ES-I3 (cell line): ENCODE measurements around the gene ALPK3.

Experiments used
- H3K36me3 ChIP-seq: 2 replicates; pipeline ENCODE4 v1.6.1; 2013; ENCODE audit warnings: mild to moderate bottlenecking, low read length, control low read depth, moderate library complexity; ENCODE audit not compliant: insufficient read depth
- H3K4me1 ChIP-seq: 2 replicates; pipeline ENCODE4 v1.6.1; 2013; ENCODE audit warnings: mild to moderate bottlenecking, control low read depth, low read length; ENCODE audit not compliant: insufficient read depth
- H3K9ac ChIP-seq: 2 replicates; pipeline ENCODE4 v1.6.1; 2013; ENCODE audit warnings: low read depth, mild to moderate bottlenecking, low read length, moderate library complexity
- H3K9me3 ChIP-seq: 2 replicates; pipeline ENCODE4 v1.6.1; 2013; ENCODE audit warnings: mild to moderate bottlenecking, low read length, moderate library complexity; ENCODE audit not compliant: control insufficient read depth, insufficient read depth

The ALPK3 gene

DNA sequence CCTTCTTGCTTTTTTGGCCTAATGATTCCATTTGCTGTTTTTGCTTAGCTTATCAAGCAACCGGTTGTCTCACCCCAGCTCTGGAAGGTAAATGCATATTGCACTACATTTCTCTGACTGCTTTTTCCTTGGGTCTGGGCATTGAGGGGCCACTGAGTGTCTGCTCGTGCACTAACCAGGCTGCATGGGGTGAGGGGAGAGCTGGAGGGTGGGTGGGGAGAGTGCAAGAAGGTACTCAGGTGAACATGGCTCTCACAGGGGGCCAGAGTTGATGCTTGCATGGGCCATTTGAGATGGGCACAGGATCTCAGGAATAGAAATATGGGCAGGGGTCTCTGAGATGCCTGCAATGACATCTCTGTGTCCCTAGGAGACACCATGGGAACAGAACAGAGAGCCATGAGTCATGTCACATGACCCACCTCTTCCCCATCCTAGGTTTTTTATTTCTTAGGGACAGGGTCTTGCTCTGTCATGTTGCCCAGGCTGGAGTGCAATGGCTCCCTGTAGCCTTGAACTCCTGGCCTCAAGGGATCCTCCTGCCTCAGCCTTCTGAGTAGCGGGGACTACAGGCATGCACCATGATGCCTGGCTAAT, 6.2 kb downstream of the ALPK3 start:
- H3K36me3 ChIP-seq: no peaks in the 10 kb centered on the region; the same call in 1 of the 2 replicates
- H3K4me1 ChIP-seq: peaks cover 24% of the 10 kb centered on the region
- H3K9ac ChIP-seq: no peak overlapping the region
- no peaks in the 10 kb centered on the region for H3K9me3 ChIP-seq

DNA sequence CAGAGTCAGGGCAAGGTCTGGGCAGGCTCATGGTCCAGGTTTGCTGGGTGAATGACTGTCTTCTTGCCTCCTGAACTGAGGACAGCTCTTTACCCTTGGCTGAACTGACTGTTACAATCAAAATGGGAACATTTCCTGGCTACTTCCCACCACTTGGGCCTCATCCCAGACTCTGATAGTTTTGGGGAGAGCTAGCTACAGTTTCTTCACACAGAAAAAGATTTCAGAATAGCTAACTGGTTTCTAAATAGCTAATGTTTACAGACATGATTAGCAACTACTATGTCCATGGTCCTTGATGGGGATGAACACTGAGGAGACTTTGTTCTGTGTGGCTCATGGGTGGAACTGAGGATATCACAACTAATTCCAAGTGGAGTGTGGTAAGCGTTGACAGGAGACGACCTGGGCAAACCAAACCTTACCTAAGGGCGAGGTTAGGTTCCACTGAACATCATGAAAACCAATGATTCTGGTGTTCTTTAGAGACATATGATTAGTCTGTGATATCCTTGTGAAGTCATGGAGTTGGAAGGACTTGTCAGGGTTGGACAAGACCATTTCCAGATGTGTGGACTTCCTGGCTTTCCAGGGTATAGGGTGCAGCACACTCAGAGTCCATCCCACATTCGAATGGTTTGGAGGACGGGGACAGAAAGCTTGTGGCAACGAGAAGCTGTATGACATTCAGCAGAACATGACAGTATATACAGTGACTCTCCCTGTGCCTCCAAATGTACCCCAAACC, 7.3 kb downstream of the ALPK3 start:
- H3K9me3 ChIP-seq: no peaks in the 10 kb centered on the region
- no peaks in the 10 kb centered on the region; the same call in 1 of the 2 replicates for H3K36me3 ChIP-seq
- peaks cover 14% of the 10 kb centered on the region for H3K4me1 ChIP-seq
- H3K9ac ChIP-seq: no peak overlapping the region

DNA sequence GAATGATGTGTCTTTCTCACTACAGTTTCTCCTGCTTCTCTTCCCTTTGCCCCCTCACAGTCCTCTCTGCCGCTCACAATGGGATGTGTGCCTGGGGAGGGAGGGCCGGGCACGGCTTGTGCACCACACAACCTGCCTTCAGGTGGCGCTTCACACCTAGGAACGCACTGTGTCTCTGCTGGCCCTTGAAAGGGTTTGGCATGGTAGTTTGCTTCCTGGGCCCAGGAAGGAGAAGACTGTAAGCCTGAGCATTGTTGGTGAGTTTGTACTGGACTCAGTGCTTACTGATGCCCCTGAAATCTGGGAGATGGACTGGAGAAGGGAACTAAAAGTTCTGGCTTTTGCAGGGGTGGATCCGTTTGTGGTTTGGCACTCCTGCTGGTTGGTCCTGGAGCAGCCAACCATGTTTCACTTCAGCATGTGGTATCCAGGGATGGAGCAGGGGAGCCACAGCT, 9.2 kb downstream of the ALPK3 start:
- Histone ChIP-seq H3K4me1 (peaks cover 8% of the 10 kb centered on the region; the same call in 1 of the 2 replicates), H3K9ac (no peak overlapping the region), H3K9me3 (no peaks in the 10 kb centered on the region), H3K36me3 (no peaks in the 10 kb centered on the region; the same call in 1 of the 2 replicates)

DNA sequence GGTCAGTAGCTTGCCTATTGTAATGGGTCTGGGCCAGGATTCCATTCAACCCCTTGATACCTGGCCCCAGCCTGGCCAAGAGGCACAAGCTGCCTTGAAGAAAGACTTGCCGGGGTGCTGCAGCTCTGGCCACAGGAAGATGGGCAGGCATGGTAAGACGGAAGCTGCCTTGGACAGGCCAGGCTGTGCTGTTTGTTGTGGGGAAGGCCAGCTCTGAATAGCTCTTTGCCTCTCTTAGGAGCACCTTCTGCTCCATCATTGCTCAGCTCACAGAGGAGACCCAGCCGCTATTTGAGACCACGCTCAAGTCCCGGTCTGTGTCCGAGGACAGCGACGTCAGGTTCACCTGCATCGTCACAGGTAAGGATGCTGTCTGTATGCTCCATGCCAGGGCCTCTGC, 10.1 kb downstream of the ALPK3 start:
- H3K4me1 ChIP-seq: peaks cover 8% of the 10 kb centered on the region; the same call in 1 of the 2 replicates
- H3K9me3 ChIP-seq: no peaks in the 10 kb centered on the region
- H3K36me3 ChIP-seq: no peaks in the 10 kb centered on the region; the same call in none of the 2 replicates
- H3K9ac ChIP-seq: no peak overlapping the region

DNA sequence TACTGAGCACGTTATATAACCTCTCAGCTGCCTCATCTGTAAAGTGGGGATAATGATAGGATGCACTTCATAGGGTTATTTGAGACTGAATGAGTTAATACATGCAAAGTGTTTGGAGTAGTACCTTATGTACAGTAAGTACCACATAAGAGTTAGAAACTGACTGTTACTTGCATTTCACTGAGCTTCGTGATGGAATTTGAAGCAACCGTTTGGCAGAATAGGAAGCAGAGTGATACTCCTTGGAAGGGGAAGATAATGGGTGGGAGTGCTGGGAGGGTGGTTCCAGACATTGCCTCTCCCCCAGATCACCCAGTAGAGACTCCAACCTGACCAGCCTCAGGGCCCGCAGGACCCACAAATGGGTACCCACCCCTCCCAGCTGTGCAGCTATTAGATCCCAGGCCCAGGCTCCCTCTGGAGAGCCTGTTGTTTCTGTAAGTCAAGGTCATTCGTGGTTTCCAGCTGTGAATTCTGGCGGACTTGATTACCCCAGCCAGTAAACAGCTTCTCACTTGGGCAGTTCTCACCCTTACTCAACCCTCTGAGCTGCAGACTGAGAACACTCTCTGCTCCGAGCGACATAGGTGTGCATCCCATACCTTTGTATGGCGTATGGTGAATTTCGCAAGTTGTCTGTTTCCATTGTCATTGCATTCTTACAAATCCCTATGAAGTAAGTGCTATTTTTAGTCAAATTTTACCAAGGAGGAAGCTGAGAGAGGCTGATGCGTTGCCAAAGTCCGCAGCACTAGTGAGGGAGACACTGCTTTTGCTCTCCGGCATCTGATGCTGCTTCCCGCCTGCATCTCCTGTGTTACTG, 11.1 kb downstream of the ALPK3 start:
- Histone ChIP-seq H3K9ac (no peak overlapping the region), H3K9me3 (no peaks in the 10 kb centered on the region), H3K4me1 (no peaks in the 10 kb centered on the region), H3K36me3 (no peaks in the 10 kb centered on the region; the same call in none of the 2 replicates)

DNA sequence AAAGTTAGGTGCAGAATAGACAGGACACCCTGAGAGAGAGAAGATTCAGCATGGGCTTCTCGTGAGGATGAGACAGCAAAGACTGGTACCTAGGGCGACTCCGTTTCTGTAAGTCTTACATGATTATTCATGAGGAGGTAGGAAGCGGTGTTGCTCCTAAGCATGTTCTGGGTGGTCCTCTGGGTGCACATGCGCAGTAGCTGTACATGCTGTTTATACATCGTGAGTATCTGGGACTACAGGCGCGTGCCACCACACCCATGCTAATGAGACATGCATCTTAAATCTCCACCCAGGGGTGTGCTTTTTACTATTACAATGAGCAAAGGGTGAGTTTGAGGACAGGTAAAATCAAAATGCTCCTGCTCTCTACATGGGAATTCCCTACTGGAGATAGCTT, 12.3 kb downstream of the ALPK3 start:
- no peak overlapping the region for H3K9ac ChIP-seq
- no peaks in the 10 kb centered on the region; the same call in none of the 2 replicates for H3K36me3 ChIP-seq
- H3K9me3 ChIP-seq: no peaks in the 10 kb centered on the region
- no peaks in the 10 kb centered on the region for H3K4me1 ChIP-seq

DNA sequence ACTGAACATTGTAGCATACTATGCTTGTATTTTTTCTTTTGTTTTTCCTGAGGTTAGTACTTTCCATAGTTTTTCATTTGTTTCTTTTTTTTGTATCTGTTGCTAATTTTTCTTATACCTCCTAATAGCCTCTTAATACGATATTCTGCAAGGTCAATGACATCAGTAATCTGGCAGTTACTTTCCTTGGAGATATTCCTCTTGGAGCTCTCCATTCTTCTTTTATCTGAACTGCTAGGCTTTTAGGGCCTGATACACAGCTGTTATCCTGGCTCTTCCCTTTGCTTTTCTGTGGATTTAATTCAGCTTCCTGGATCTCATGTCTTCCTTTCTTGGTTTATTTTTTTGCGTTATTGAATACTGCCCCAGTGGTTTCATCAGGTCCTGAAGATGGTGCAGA, 12.9 kb downstream of the ALPK3 start:
- H3K9ac ChIP-seq: no peak overlapping the region
- H3K9me3 ChIP-seq: no peaks in the 10 kb centered on the region
- no peaks in the 10 kb centered on the region for H3K4me1 ChIP-seq
- no peaks in the 10 kb centered on the region; the same call in 1 of the 2 replicates for H3K36me3 ChIP-seq

DNA sequence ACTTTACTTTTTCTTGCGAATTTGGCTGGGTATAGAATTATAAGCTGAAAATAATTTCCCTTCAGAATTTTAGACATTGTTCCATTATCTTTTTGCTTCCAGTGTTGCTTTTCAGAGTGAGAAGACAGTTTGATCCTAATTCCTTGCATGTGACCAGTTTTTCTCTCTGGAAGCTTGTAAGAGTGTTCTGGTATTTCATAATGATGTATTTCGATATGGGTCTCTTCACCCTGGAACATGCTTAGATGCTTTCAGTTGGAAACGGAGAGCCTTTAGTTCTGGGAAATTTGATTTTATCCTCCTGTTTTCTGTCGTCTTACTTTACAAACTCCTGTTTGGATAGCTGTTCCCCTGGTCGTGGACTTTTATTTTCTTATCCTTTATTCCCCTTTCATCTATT, 13.9 kb downstream of the ALPK3 start:
- Histone ChIP-seq H3K36me3 (no peaks in the 10 kb centered on the region; the same call in 1 of the 2 replicates), H3K9me3 (no peaks in the 10 kb centered on the region), H3K9ac (no peak overlapping the region), H3K4me1 (no peaks in the 10 kb centered on the region)

DNA sequence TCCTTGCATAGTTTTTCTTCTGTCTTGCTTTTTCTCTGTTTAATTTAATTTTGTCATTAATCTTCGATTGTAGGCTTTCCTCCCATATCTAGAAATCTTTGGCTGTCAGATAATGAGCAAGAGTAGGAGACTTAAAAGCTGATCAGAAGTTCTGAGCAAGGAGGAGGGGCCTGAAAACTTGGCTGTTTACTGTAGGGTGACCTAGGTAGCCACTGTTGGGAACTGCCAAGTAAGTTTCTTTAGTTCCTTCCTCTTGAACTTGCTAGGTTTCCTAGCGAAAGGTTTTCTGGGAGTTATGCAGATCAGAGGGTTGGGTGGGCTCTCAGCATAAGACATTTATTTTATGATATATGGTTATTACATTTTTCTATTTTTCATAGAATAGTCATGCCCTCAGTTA, 14.5 kb downstream of the ALPK3 start:
- no peaks in the 10 kb centered on the region for H3K9me3 ChIP-seq
- H3K36me3 ChIP-seq: no peaks in the 10 kb centered on the region; the same call in 1 of the 2 replicates
- H3K9ac ChIP-seq: no peak overlapping the region
- H3K4me1 ChIP-seq: no peaks in the 10 kb centered on the region

DNA sequence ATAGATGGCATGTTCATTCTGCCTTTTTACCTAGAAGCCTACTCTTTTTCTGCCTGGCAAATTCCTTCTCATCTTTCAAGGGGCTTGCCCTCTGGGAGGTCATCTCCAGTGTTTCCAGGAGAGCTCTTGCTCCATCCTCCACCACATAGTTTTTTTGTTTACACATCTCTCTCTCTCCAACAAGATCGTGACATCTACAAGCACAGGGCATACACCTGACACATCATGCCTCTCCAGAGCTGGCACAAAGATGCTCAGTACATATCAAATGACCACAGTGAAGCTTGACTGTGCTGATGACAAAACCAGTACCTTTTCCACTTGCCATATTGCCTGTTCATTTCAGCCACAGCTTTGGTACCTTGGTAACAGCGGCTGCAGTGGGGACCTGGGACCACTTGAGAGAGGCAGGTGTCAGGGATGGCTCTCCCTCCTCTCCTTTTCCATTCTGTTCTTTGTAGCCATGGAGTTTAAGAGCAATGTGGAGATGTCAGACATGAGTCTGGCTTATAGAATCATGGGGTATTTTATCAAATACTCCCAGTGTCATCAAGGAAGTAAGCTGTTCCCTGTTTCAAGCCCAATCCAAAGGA, 15.4 kb downstream of the ALPK3 start:
- Histone ChIP-seq H3K36me3 (no peaks in the 10 kb centered on the region; the same call in 1 of the 2 replicates), H3K9ac (no peak overlapping the region), H3K9me3 (no peaks in the 10 kb centered on the region), H3K4me1 (no peaks in the 10 kb centered on the region)

DNA sequence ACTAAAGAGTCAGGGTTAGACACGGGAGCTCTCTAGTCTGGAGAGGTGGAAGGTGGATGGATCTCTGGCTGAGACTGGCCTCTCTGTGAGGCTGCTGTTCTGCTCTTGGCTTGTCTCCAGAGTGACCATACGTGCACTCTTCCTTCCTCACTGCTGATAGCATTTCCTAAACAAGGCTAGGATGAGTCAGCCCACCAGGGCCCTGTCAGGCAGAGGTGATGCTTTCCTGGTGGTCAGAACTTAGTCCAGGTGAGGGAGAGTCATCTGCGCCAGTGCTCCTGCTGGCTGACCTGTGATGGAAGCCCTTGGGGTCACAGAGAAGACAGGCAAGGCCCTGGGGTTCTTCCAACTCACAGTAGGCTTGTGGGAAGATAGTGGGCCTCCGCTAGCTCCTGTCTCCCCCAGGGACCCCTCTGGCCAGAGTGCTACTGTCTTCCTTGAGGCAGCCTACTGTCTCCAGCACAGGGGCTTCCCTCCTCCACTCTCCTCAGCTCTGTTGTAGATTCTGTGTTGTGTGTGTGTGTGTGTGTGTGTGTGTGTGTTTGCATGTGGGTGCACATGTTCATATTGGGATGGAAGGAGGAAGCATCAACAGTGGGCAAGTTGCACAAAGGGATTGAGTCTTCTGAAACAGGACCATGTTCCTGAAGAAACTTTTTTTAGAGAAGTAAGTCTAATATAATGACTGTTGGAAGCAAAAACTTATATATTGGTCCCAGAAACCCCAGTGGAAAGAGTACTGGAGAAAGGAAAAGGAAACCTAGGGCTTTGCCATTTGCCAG, 16.5 kb downstream of the ALPK3 start:
- no peaks in the 10 kb centered on the region for H3K9me3 ChIP-seq
- H3K36me3 ChIP-seq: no peaks in the 10 kb centered on the region; the same call in 1 of the 2 replicates
- H3K4me1 ChIP-seq: no peaks in the 10 kb centered on the region
- no peak overlapping the region for H3K9ac ChIP-seq

DNA sequence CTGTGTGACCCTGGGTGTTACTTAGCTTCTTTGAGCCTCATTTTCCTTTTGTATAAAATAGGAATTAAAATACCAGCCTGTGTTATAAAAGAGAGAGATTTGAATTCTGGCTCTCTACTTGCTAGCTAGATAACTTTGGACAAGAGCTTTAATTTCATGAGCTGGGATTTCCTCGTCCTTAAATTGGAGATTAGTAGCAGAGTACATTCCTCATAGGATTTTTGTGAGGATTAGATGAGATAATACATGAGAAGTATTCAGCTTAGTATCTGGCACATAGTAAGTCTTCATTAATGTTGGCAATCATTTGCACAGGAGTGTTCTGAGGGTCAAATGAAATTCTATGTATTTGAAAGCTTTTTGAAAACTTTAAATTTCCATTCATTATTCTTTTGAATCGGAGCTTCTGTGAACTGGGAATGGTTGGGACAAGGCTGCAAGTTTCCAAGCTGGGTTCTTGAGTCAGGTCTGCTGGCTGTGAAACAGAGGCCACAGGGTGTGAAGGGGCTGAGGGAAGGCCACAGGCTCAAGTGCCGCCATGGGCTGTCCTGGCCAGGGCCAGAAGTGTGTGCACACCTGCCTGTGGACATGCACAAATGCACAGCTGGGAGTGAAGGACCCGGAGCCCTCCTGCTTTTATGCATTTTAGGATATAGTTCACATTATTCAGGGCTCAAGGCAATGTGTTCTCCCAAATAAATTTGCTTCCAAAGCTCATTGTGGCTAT, 17.2 kb downstream of the ALPK3 start:
- Histone ChIP-seq H3K9ac (no peak overlapping the region), H3K9me3 (no peaks in the 10 kb centered on the region), H3K4me1 (no peaks in the 10 kb centered on the region), H3K36me3 (peaks cover 3% of the 10 kb centered on the region; the same call in 1 of the 2 replicates)

DNA sequence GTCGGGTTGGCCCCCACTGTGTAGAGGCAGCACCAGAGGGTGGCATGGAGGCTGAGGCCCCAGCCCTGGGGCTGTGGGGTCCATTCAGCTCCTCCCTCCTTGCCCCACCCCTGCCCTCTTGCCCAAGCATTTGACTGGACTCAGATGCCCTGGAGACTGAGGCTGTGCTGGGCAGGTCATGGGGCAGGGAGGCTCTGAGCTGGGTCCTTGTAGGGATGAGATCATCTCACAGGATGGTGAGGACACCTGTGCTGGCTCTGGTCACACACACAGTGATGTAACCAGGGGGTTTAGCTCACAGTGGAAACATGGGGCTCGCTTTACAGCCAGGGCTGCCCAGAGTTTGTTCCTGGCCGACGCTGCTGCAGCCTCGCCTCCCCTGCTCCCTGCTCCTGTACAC, 17.8 kb downstream of the ALPK3 start:
- no peaks in the 10 kb centered on the region for H3K9me3 ChIP-seq
- no peaks in the 10 kb centered on the region for H3K4me1 ChIP-seq
- H3K9ac ChIP-seq: no peak overlapping the region
- peaks cover 5% of the 10 kb centered on the region; the same call in 1 of the 2 replicates for H3K36me3 ChIP-seq
